Measurements from ENCODE around the gene GTF2A1L. TPM values are rescaled to one million over a fixed set of nuclear protein-coding genes. Genes with fewer than 3 reads are reported as not detected.
A peak's percentile ranks its signal among the peaks of the same experiment; 100 is the strongest.

Gene GTF2A1L
- total RNA-seq, 4 donors from 2014 or later: 1.1 to 2.4 TPM; not detected in 2

GRCh38 chr2:48713647-48714046 lies 96.0 kb downstream of the GTF2A1L start:
- ATAC-seq (ENCODE audit: low FRiP score): no peak
- no peak for DNase-seq (ENCODE audit: low spot score)
- TF ChIP-seq CTCF (IDR thresholded peaks at IDR 0.05): no peak

- ATAC-seq (ENCODE audit: low FRiP score) (no peak), DNase-seq (ENCODE audit: low spot score) (no peak)
- no peak for TF ChIP-seq CTCF (IDR thresholded peaks at IDR 0.05)
Measured at GRCh38 chr2:48714245-48714644, 96.6 kb downstream of the GTF2A1L start.

GRCh38 chr2:48715042-48715899 lies 97.6 kb downstream of the GTF2A1L start:
- DNase-seq (ENCODE audit: low spot score) (peak; percentile 30), ATAC-seq (ENCODE audit: low FRiP score) (no peak)
- TF ChIP-seq CTCF (IDR thresholded peaks at IDR 0.05): no peak

DNA sequence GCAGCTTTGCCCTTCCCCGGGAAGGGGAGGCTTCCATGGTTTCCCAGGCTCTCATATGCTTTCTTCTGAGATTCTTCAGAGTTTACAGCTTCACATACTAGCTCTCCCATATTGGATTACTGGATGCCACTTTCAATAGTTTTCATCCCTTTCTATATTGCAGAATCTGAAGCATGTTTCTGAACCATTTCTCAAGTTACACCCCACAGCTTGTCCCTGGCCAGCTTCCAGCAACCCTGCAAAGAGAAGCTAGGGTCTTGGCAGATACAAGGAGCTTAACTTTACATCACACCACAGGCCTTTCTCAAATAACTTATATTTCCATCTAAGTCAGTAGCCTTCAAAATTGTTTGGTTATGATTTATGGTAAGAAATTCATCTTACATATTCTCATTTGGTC lies 98.3 kb downstream of the GTF2A1L start:
- no peak for DNase-seq (ENCODE audit: low spot score)
- no peak for ATAC-seq (ENCODE audit: low FRiP score)
- TF ChIP-seq CTCF (IDR thresholded peaks at IDR 0.05): no peak

- TF ChIP-seq CTCF (IDR thresholded peaks at IDR 0.05): no peak
- no peak for ATAC-seq (ENCODE audit: low FRiP score)
- DNase-seq (ENCODE audit: low spot score): no peak
Measured at GRCh38 chr2:48717846-48718245, 100.2 kb downstream of the GTF2A1L start.

GRCh38 chr2:48719480-48720177 lies 102.0 kb downstream of the GTF2A1L start:
- ATAC-seq (ENCODE audit: low FRiP score) (no peak), DNase-seq (ENCODE audit: low spot score) (no peak)
- TF ChIP-seq CTCF (IDR thresholded peaks at IDR 0.05): no peak
